ENCODE measurements around the gene ANTKMT.

The ANTKMT gene

GRCh38 chr16:720990-721764, at the start of gene ANTKMT:
Gene ANTKMT (plus strand): TSS chr16:721146. CDS start chr16:721275, 129 bp downstream.
- Histone ChIP-seq H3K4me2 (ENCODE audit: low read length) (peak within 1 kb of the TSS; percentile 98), H3K4me3 (ENCODE audit: low read length) (peak within 1 kb of the TSS; percentile 92), H4K20me1 (ENCODE audit: insufficient read depth, low read length) (peaks cover 4% of the 10 kb centered on the region; the same call in 1 of the 2 replicates), H3K36me3 (replicated peaks; ENCODE audit: low read depth, low read length) (peaks cover 3% of the 10 kb centered on the region), H3K9me3 (ENCODE audit: insufficient read depth, low read length) (no peaks in the 10 kb centered on the region), H3K27me3 (ENCODE audit: low read depth, low read length) (no peaks in the 10 kb centered on the region; the same call in 1 of the 2 replicates), H3K79me2 (ENCODE audit: low read length) (peaks cover 5% of the 10 kb centered on the region; the same call in 1 of the 2 replicates), H2AFZ (ENCODE audit: low read depth, low read length) (0 out of 2 replicates have a peak within 1 kb of the TSS, but pooled peaks have one; percentile 29), H3K27ac (ENCODE audit: low read length) (peak within 1 kb of the TSS; percentile 76), H3K4me1 (ENCODE audit: low read length) (peaks cover 19% of the 10 kb centered on the region), H3K9ac (ENCODE audit: low read length) (peak within 1 kb of the TSS; percentile 95)
- TF ChIP-seq CTCF (IDR thresholded peaks at IDR 0.05; ENCODE audit: low read depth, low read length) (no peak), EZH2phosphoT487 (IDR thresholded peaks at IDR 0.05; ENCODE audit: low read depth) (no peak)

GRCh38 chr16:671353-672131, 49.4 kb upstream of the ANTKMT start:
- peaks cover 26% of the 10 kb centered on the region for H3K36me3 ChIP-seq (replicated peaks; ENCODE audit: low read depth, low read length)
- no peak overlapping the region for H3K4me3 ChIP-seq (ENCODE audit: low read length)
- TF ChIP-seq CTCF (IDR thresholded peaks at IDR 0.05; ENCODE audit: low read depth, low read length) (no peak), EZH2phosphoT487 (IDR thresholded peaks at IDR 0.05; ENCODE audit: low read depth) (no peak)

GRCh38 chr16:672371-672770, 48.6 kb upstream of the ANTKMT start:
- no peaks in the 10 kb centered on the region for H3K27me3 ChIP-seq (ENCODE audit: low read depth, low read length)
- H3K4me3 ChIP-seq (ENCODE audit: low read length), result no peak overlapping the region
- H3K9ac ChIP-seq (ENCODE audit: low read length), result no peak overlapping the region
- H2AFZ ChIP-seq (ENCODE audit: low read depth, low read length), result no peak overlapping the region
- peaks cover 11% of the 10 kb centered on the region for H3K4me1 ChIP-seq (ENCODE audit: low read length)
- no peaks in the 10 kb centered on the region for H3K9me3 ChIP-seq (ENCODE audit: insufficient read depth, low read length)
- no peak overlapping the region for H3K27ac ChIP-seq (ENCODE audit: low read length)
- no peak overlapping the region for H3K4me2 ChIP-seq (ENCODE audit: low read length)
- TF ChIP-seq EZH2phosphoT487 (IDR thresholded peaks at IDR 0.05; ENCODE audit: low read depth) (no peak), CTCF (IDR thresholded peaks at IDR 0.05; ENCODE audit: low read depth, low read length) (no peak)
- H3K36me3 ChIP-seq (replicated peaks; ENCODE audit: low read depth, low read length), result peaks cover 26% of the 10 kb centered on the region
- no peaks in the 10 kb centered on the region for H4K20me1 ChIP-seq (ENCODE audit: insufficient read depth, low read length)
- H3K79me2 ChIP-seq (ENCODE audit: low read length), result peaks cover 21% of the 10 kb centered on the region

More at GRCh38 chr16:671353-672131, 49.4 kb upstream of the ANTKMT start:
- Histone ChIP-seq H3K27ac (ENCODE audit: low read length) (no peak overlapping the region), H2AFZ (ENCODE audit: low read depth, low read length) (no peak overlapping the region), H3K4me2 (ENCODE audit: low read length) (no peak overlapping the region), H3K9me3 (ENCODE audit: insufficient read depth, low read length) (no peaks in the 10 kb centered on the region), H3K79me2 (ENCODE audit: low read length) (peaks cover 21% of the 10 kb centered on the region), H3K27me3 (ENCODE audit: low read depth, low read length) (no peaks in the 10 kb centered on the region), H3K4me1 (ENCODE audit: low read length) (peaks cover 12% of the 10 kb centered on the region), H4K20me1 (ENCODE audit: insufficient read depth, low read length) (no peaks in the 10 kb centered on the region), H3K9ac (ENCODE audit: low read length) (no peak overlapping the region)

- Histone ChIP-seq H3K27me3 (ENCODE audit: low read depth, low read length) (no peaks in the 10 kb centered on the region), H4K20me1 (ENCODE audit: insufficient read depth, low read length) (no peaks in the 10 kb centered on the region), H3K4me2 (ENCODE audit: low read length) (no peak overlapping the region), H3K79me2 (ENCODE audit: low read length) (peaks cover 21% of the 10 kb centered on the region), H3K4me3 (ENCODE audit: low read length) (no peak overlapping the region), H3K36me3 (replicated peaks; ENCODE audit: low read depth, low read length) (peaks cover 26% of the 10 kb centered on the region), H3K27ac (ENCODE audit: low read length) (no peak overlapping the region), H3K9ac (ENCODE audit: low read length) (no peak overlapping the region), H3K9me3 (ENCODE audit: insufficient read depth, low read length) (no peaks in the 10 kb centered on the region), H3K4me1 (ENCODE audit: low read length) (peaks cover 7% of the 10 kb centered on the region), H2AFZ (ENCODE audit: low read depth, low read length) (no peak overlapping the region)
- no peak for TF ChIP-seq CTCF (IDR thresholded peaks at IDR 0.05; ENCODE audit: low read depth, low read length)
- TF ChIP-seq EZH2phosphoT487 (IDR thresholded peaks at IDR 0.05; ENCODE audit: low read depth), result no peak
These were observed 48.1 kb upstream of the ANTKMT start for GRCh38 chr16:672851-673250.

All from OCI-LY3 (cell line).